Activated CD4-positive, alpha-beta T cell treated with anti-CD3 and anti-CD28 coated beads, Interleukin-10, Interleukin-2, amounts not matched to agents 100 ng/mL and 50 ng/mL, durations not matched to agents 16 hours and 8 hours (primary cell): ENCODE measurements around the gene PTPN1.
A peak's percentile ranks its signal among the peaks of the same experiment; 100 is the strongest.
"Not testable (repeated sequence)": the region's sequence is repeated elsewhere in the genome, so short reads cannot be mapped to it uniquely, and the experiment has no call there.

Experiments used
- DNase-seq: peaks from one replicate; pipeline ENCODE4 v3.0.0-alpha.2; 2020

Gene PTPN1

DNA sequence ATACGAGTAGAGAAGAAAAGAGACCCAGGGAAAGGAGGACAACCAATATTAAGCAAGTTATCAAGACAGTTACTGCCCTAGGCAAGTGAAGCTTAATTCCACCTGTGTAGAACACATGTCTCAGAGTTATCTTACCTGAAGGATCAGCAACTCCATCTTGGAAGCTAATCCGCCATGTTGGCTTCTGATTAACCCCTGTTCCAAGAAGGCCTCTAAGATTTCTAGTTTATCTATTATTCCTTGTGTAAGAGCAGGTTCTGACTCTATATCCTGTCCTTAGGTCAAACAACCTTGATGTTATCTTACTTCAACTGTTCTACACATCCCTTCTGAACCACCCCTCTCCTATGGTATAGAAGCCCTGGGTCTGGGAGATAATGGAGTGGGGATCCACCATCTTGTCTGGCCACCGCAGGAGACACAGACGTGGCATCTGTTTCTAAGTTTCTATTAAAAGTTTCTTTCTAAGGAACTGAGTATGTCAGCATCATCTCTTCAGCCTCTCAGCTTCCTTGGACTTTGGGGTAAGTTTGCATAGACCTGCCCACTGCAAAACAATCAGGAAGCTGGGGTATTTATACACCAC, 27.7 kb upstream of the PTPN1 start:
- no peak for DNase-seq

DNA sequence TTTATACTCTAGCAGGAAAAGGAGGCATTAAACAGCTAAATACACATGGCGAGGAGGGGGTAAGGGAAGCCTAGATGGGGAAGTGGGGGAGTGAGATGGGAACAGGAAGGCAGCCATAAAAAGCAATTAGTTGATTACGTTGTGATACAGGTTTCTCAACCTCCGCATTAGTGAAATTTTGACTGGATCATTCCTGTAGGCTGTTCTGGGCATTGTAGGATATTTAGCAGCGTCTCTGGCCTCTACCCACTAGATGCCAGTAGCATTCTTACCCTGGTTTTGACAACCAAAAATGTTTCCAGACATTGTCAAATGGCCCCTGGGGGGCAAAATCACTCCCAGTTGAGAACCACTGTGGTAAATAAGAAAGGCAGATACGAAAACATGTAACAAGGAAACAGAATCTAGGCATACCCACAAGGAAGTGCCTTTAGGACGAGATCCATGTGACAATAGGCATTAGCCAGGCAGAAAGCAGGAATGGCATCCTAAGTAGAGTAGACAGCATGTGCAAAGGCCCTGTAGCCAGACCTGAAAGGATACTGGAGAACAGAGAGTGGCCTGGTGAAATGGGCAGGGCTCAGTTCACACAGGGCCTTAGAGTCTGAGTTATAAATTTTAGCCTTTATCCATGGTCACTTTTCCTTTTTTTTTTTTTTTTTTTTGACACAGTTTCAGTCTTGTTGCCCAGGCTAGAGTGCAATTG, 25.8 kb upstream of the PTPN1 start:
- no peak for DNase-seq

DNA sequence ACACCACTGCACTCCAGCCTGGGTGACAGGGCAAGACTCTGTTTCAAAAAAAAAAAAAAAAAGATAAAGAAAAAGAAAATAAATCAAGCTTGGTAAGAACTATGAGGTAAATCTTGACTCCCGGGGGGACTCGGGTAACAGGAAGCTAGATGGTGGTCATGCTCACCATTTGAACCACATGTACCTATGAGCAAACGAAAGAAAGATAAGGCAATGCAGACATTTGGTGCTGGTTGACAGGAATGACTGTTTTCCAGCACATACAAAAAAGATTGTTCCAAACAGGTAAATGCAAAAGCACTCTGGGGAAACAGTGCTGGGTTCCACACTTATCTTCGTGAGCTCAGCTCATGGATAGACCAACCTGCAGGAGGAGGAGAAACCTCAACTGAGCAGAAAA, 22.8 kb upstream of the PTPN1 start:
- peak; percentile 51 for DNase-seq

DNA sequence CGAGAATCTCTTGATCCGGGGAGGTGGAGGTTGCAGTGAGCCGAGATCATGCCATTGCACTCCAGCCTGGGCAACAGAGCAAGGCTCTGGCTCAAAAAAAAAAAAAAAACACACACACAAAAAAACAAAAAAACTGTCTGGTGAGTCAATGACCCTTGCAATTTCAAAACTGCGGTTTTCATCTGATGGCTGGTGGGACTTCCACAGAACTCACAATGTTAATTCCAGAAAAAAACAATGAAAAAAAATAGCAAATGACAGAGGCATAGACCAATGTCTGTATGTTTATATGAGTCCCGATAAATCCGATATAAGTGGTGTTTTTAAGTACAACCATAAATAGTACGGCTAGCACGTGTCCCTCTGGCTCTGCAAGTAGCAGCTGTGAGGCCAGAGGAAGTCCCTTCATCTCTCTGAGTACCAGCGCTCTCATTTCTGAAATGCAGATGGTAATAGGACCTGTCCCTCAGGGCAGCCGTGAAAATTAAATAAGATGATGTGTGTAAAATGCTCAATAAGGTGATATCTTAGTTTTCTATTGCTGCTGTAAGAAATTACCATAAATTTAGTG, 21.9 kb upstream of the PTPN1 start:
- no peak for DNase-seq

DNA sequence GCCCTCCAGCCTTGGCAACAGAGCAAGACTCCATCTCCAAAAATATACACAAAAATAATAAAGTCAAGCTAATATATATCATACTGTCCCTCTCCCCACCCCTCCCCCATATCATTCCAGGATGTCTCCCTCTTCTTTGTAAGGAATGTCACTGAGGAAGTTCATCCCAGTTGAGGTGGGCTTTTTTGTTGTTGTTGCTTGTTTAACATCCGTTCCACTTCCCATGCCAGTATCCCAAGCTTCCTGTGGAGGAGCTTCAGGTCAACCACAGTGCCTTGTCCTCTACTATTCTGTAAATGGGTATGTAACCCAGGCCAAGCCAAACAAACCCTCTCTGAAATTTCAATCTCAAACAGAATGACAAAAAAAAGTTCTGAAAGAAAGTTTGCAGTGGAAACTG, 19.0 kb upstream of the PTPN1 start:
- no peak for DNase-seq

DNA sequence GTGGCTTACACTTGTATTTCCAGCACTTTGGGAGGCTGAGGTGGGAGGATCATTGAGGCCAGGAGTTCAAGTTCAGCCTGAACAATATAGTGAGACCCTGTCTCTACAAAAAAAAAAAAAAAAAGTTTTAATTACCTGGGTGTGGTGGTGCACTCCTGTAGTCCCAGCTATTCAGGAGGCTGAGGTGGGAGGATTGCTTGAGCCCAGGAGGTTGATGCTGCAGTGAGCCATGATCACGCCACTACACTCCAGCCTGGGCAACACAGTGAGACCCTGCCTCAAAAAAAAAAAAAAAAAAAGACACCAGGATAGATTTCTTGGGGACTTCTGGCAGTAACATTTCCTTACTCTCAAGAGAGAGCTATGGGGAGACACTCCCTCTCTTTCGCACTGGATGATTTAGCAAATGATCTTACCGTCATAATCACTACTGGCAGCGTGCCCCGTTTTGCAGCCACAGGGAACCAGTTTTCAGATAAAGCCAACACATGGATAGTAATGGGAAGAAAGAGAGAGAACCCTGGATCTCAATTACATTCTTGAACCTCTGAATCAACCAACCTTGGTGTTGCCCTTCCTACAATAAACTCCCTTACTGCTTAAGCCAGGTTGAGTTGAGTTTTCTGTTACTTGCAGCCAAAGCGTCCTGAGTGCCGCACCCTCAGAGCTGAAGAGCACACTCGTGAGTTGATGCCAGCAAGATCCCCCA, 18.1 kb upstream of the PTPN1 start:
- no peak for DNase-seq

GRCh38 chr20:50493881-50494253, 16.3 kb upstream of the PTPN1 start:
- DNase-seq, result no peak

DNA sequence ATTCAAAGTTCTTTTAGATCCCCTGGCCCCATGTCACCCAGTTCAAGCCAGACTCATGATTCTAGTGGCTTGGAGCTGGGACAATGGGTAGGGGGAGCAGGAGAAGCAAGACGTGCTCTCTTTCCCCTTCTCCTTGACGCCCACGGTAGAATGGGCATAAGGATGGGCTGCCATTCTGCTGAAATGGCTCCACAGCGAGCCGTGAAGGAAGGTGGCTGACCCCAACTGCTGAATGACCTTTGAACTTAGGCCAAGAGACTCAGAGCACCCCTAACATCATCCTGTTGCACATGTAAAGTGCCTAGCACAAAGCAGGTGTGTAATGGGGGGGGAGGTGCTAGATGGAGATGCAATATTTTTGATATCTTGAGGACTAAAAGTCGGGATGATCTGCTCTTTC, 15.8 kb upstream of the PTPN1 start:
- no peak for DNase-seq

DNA sequence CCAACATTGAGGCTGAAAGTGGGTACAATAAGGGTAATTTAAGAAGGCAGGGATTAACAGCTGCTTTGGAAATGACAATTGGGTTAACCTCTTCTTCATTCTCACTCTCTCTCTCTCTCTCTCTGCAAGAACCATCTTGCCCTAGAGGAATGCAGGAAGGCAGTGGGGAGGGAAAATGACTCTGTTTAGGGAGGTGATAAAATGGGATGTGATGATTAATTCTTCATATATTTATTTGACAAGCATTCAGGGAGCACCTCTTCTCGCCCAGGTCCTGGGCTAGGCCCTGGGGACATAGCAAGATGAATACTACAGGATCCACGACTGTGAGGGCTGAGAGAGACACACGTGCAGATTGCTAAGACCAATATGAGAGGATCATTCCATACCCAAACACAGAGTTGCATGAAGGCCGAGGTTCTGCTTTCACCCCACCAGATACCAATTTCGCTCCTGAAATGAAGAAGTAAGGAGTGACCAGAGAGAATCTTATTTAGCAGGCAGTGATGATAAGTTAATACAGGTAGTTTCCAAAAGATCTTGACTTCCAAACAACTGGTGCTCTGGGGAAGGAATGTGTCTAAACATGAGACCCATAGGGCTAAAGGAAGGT, 13.3 kb upstream of the PTPN1 start:
- DNase-seq, result no peak

DNA sequence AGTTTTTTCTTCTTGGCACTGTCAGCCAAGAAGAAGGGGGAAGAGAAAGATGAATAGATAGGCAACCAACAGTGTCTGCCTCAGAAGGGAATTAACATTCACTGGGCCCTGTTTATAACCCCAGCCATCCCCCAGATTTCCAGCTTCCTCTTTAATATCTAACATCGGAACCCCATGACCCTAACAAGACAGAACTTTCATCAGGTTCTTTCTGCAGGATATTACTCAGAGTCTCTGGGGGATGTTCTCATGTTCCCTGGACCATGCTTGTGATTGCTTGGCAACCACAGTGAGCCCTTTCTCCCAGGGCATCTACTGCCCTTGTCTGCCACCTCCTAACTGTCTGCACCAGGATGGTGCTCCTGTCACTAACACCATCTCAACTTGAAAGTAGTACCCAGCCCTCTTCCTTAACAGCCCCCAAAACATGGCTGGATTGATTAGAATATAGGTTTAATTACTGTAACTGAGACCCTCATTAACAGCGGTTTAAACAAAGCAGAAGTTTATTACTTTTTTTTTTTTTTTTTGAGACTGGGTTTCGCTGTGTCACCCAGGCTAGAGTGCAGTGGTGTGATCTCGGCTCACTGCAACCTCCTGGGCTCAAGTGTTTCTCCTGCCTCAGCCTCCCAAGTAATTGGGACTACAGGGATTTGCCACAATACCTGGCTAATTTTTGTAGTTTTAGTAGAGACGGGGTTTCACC, 12.0 kb upstream of the PTPN1 start:
- DNase-seq, result no peak

DNA sequence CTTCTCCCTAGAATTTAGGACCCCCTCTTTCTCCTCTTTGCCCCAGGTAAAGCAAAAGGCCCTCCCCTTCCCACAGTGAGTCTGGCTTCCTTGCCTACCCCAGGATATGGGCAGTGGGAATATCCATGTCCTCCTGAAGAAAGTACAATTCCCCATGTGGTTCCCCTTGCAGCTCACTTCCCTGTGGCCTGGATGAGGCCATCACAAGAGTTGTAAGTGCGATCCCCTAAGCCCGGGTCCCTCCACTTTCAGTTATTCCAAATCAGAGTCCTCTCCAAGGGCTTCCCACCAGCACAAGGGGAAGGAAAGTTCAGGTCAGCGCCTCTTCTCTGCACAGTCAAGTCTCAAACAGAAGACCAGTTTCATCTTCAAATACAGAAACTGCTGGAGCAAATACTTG, 10.2 kb upstream of the PTPN1 start:
- no peak for DNase-seq

- no peak for DNase-seq
Measured at GRCh38 chr20:50501972-50502745, 8.0 kb upstream of the PTPN1 start.

DNA sequence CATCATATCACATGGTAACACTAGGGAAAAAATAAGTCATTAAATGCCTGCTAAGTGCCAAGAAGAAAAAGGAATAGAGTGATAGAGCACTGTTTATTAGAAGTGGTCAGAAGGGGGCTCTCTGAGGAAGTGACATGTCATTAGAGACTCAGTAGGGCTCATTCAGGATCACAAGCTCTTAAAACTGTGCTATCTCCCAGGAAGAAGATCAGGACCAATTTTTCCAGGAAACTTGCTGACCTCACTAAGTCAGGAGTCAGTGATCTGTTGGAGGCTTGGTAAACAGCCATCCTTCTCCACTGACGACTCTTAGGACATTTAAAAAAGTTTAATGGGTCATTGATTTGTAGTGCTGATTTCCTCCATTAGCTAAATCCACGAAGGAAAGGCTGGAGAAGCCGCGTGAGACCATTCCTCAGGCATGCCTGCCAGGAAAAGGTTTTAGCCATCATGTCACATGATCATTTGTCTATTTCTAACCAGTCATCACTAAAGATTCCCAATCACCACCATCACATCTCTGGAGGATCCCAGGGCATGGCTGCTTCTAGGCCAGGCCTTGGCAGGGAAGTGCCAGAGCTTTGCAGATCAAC, 5.9 kb upstream of the PTPN1 start:
- no peak for DNase-seq

DNA sequence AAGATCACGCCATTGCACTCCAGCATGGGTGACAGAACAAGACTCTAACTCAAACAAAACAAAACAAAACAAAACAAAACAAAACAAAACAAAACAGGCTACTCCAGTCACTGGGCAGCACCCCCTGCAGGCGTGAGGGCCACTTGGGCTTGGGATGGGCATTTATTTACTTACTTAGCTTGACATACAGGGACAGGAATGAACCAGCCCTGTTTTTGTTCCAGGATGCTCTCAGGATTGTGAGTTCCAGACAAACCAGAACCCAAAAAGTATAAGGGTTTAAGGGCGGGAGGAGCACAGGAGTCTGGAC, 4.0 kb upstream of the PTPN1 start:
- no peak for DNase-seq

- DNase-seq, result not testable (repeated sequence)
Measured at GRCh38 chr20:50507745-50508144, 2.4 kb upstream of the PTPN1 start.

- DNase-seq, result no peak
Measured at GRCh38 chr20:50508171-50508755, 1.9 kb upstream of the PTPN1 start.

- no peak for DNase-seq
Measured at GRCh38 chr20:50510706-50511542, 741 bp downstream of the PTPN1 start.

- no peak for DNase-seq
Measured at GRCh38 chr20:50512323-50512722, 2.1 kb downstream of the PTPN1 start.

DNA sequence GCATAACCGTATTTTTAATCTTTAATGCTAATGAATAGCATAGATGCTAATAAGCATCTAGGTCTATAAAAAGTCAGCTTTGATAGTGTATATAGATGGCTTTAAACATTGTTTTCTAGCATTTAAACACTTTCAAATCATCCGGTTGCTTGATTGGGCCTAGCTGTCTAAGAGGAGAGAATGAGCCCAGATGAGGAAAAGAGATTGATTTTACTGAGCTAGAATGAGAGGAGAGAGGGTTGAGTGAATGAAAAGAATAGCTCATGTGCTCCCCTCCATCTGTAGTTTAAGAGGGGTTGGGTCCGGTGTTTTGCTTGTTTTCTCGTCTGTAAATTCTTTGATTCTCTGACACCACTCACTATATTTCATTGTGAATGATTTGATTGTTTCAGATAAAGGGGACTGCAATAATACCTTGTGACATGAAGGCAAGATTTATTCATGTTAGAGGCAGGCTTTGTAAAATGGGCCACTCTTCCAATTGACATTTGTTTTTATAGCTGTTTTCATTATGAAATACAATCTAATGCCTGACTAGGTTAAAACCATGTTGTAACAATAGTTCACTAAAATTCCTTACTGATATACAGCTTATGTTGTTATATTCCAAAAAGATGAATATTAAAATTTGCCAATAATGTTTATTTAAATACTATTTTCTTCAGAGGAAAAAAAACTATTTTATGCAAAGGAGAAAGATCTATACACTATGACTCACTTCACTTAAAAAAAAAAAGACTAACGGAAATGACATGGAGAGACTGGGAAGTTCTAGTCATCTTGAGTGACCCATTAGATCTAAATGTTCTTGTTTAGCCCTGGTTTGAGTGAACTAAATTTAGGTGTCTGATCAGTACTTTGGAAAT, 3.2 kb downstream of the PTPN1 start:
- peak; percentile 51 for DNase-seq

DNA sequence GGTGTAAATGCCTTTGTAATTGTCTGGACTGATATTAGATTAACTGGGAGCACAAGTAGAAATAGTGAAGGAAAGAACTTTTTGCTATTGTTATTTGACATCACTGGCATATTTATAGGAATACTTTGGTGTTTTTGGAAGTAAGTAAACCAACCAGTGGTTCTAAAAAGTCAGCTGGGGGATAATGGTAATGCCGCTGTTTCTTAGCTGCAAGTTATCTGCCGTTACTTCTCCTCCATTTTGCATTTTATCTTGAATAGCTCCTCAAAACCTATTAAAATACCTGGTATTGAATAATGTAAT, 3.8 kb downstream of the PTPN1 start:
- no peak for DNase-seq
